Activated T-helper 1 cell treated with anti-CD3 and anti-CD28 coated beads, Interleukin-2, amount 50 U/mL, for 16 hours (primary cell): ENCODE results near the gene KCNT2.
"Not testable (repeated sequence)": the region's sequence is repeated elsewhere in the genome, so short reads cannot be mapped to it uniquely, and the experiment has no call there.

Experiments
- DNase-seq, 2 donors: peaks; one replicate each; pipeline ENCODE4 v3.0.0-alpha.2; 2020; ENCODE audit warnings: low read depth in 1 of 2, low spot score in 1 of 2

The KCNT2 gene

DNA sequence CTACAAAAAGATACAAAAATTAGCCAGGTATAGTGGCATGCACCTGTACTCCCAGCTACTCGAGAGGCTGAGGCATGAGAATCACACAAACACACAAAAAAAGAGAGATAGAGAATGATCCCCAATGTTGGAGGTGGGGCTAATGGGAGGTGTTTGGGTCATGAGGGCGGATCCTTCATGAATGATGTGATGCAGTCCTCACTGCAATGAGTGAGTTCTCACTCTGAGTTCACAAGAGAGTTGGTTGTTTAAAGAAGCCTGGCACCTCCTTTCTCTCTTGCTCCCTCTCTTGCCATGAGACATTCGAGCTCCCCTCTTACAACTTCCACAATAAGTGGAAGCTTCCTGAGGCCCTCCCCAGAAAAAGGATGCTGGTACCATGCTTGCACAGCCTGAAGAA is 17.3 kb downstream of the KCNT2 start:
- DNase-seq, result no peak

DNA sequence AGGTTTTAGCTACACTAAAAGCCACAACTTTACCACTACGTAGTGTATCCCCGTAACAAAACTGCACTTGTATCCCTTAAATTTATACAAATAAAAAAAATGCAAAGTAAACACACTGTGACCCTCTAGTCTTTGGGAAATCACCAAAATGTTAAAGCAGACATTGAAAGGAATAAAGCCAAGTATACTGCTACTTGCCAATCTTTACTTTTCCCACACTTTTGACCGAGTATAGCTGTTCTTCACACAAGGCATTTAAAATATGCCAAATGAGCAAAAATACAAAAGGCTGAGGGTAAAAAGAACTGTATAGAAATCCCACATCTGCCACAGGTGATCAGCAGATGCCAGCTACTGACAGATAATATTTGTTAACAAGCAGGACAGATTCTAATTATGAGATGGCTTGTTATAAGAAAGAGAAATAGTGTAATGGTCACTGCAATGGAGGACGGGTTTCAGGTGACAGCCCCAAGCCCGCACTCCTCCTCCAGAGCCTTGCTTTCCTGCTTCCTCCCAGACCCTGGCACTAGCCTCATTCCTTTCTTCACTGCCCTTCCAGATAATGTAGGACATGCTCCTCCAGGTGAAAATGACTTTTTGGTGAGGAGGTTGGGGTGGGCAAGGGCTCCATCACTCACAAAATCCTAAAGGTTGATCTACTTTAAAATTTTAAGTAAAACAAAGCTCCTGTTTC is 18.1 kb downstream of the KCNT2 start:
- DNase-seq, result no peak

DNA sequence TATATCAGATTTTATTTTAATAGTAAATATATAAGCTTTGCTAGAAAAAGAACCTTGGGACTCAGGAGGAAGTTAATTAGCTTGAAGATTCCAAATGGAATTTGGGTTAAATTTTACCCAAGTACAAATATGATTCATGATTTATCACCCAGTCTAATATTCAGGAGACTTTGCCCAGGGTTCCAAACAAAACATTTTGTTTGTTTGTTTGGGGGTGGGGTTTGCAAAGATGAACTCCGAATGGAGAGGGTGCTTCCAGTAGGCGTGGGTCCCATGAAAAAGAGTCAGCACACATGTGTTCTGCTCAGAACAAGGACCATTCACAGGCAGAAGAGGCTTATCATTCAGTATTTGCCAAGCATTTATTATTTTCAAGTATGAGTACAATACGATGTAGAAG is 23.5 kb downstream of the KCNT2 start:
- no peak for DNase-seq

DNA sequence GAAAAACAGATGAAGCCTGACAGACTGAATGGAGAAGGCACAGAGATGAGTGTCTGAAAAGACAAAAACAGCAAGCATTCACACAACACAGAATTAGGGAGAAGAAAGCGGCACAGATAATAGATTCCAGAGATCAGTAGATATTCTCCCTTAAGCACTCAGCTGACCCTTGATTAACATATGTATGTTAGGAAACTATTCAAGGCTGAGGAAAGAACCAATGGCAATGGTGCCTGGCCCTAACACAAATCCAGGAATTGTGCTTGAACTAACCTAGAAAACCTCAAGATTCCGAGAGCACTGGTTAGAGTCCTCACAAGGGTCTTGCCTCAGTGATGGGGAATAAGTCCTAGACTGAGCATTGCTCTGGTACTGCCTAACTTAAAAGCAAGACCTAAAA is 30.9 kb downstream of the KCNT2 start:
- no peak for DNase-seq

DNA sequence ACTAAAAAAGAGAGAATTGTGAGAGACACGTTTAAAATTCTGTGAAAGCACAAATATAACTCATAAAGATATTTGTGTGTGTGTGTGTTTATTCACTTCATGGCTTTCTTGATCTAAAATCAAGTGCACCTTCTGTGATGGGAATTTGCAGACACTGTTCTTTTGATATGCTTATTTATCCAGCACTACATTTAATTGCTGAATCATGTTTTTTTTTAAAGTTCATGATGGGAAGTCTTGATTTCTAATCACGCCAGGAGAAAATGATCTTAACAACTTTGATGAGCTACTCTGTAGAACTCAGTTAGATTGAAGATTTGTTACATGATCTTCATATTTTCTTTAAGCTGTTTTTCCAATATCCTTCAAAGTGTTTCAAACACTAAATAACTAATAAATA is 35.0 kb downstream of the KCNT2 start:
- no peak for DNase-seq

DNA sequence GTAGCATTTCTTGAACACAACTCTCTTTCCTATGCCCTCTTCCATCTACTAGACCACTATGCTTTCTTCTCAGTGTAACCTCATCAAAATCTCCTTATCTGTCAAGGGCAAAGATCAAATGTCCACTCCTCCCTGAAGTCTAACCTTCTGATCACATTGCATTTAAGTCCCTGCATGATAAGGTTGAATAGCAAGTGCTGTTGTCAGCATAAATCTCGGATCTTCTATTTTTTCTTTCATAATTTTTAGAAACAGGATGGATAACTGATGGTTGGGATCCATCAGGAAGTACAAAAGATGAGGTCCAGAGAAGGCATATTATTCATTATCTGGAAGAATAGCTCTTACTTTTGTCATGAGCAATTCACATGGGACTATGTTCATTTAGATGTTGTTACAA is 41.0 kb downstream of the KCNT2 start:
- DNase-seq, result no peak

DNA sequence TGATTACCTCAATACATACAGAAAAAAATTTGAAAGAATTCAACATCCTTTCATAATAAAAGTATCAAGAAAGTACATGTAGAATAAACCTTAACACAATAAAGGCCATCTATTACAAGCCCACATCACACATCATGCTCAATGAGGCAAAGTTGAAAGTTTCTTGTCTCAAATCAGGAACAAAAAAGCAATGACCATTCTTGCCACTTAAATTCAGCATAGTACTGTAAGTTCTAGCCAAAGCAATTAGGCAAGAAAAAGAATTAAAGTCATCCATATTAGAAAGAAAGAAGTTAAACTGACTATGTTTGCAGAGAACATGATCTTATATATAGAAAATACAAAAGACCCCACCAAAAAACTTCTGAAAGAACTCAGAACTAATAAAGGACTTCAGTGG is 44.5 kb downstream of the KCNT2 start:
- no peak for DNase-seq

DNA sequence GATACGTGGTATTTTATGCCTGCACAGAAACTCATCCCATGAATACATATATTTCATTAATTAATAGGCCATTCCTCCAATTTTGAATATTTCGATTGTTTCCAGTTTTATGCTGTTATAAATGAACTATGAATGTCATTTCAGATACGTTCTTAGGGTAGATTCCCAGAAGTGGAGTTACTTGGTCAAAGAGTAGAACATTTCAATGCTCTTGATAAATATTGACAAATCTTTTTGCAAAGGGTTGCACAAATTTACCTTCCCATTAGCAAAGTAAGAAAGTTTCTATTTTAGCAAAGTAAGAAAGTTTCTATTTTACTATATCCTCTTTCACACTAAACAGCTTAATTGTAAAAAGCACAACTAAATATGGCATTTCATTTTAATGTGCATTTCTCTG is 48.9 kb downstream of the KCNT2 start:
- DNase-seq, result no peak

DNA sequence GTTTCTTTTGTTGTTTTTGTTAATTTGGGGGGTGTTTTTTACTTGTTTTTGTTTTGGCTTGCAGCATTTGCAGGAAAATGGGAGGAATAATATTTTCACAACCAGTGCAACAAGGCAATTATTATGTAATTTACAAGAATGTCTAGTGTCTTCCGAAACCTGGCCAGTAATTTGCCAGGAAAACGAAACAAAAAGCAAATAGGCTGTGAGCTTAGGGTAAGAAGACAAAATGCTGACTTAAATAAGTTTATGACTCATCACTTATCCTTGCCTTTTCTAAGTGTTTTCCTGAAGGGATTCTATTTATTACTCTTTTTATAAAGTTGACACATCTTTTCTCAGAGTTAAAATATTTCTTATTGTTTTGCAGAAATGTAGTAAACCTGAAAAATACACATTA is 49.8 kb downstream of the KCNT2 start:
- no peak for DNase-seq

DNA sequence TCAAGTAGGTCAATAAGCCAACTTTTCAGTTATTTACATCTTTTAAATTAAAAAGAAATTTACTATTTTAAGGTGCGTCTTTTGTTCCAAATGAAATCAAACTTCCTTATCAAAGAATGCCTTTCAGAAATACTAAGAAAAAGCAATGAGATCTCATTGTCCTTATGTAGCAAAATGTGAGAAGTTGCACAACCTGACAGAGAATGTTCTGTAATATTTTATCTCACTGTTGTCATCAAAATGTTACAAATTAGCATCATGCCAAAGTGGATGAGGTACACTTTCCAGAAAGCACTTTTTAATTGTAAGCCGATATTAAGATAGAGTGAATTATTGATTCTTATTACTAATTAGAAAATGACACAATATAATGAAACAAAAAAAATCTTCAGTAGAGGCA is 50.4 kb downstream of the KCNT2 start:
- no peak for DNase-seq

DNA sequence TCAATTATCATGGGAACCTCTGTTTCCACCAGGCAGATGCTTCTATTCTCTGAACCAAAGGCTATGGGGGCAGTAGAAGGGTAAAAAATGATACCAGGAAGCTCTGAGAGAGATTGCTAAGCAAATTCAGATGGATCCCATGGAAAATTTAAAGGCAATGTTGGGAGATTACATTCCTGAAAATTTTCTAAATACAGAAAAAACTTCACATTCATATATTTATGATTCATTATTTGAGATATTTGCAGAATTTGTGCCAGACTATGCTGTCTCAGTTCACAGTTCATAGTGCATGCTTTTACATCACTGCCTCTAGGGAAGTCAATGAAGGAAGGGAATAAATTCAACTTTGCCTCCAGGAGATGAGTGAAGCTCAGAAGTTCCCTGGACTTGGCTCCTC is 57.5 kb downstream of the KCNT2 start:
- no peak for DNase-seq

DNA sequence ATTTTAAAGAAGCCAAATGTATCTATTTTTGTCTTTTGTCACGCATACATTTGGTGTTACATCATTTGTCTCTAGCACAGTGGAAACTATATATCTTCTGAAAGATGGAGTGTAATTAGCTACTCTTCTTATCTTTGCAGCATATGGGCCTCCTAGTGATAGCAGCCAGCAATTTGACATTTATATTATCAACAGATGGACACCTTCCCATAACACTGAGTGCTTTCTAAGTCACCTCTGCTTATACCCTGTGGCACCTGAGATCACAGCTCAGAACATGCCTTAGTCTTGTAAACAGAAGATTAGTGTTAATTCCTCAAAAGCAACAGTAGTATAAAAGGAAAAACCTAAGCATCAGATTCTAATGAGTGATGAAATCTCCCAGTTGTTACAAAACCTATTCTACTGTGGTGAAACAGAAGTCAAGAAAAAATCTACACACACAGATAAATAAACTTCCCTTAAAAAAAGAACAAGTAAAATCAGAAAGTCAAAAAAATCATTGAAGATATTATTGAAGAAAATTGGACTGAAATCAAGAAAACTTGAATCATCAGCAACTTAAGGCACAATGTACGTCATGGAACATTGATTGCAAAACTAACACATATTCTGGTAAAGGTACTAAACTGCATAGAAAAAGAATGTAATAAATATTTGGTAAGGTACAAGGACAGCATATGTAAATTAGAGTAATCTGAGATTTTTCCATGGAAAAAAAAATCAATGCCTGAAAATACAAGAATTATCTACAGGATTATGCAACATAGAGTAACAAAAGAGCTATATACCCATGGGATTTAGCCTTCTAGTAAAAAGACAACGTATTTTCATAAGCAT is 61.7 kb downstream of the KCNT2 start:
- DNase-seq, result no peak

DNA sequence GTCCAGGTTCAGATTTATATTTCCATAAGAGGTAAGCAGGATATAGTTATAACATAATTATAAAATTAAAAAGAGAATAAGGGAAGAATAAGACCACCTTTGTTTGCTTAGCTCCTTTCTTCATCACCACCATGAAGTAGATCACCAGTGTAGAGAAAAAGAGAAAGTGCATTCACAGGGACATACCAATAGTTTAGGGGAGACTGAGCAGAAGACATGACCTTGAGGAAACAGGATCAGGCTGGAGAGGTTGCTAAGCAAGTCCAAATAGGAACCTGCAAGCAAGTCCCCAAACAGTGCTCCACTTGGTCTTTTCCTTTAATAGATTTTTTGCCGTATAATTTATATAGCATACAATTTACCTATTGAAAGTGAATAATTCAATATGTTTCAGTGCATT is 63.0 kb downstream of the KCNT2 start:
- DNase-seq, result no peak

DNA sequence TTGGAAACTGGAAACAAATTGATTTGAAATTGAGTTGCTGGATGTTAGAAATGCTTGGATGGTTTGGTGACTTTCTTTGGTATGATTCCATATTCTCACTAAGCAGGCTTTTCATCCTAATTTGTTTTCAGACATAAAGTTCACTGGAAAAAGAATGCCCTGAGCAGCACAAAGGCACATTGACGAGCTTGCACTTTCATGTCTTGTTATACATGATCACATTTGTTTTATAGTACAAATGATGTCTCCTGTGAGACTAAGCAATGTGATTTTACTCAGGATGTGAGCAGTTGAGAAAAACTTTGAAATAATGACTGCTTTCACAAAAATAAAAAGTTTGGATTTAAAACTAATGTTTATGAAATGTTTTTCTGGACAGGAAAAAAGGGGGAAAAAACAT is 63.6 kb downstream of the KCNT2 start:
- no peak for DNase-seq

DNA sequence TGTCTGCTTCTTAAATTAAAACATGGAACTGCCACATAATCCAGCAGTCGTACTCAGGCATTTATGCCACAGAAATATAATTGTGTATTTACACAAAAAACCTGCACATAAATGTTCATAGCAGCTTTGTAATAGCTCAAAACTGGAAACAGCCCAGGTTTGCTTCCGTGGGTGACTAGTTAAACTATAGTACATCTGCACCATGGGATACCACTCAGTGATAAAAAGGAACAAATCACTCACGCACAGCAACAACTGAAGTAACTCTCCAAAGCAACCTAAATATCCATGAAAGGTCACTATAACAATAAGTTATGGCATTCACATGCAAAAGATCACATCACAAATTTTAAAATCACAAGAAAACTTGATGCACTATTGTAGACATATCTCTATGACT is 64.4 kb downstream of the KCNT2 start:
- no peak for DNase-seq

DNA sequence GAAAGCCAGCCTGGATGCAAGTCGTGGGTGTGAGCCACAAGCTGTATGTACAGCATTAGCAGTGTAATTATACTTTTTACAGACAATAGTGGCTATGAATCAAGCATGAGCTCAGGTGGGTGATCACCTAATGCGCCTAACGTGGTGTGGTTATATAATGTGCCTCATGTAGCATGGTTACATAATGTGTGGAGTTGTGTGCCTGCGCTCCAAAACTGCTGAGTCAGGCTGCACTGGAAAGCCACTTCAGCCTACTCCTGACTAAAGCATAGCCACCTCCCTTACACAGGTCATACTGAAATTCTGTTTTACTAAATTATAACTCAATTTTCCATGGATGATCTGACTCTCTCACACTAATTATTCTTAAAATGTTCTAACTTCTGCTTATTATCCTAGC is 69.8 kb downstream of the KCNT2 start:
- DNase-seq, result no peak

DNA sequence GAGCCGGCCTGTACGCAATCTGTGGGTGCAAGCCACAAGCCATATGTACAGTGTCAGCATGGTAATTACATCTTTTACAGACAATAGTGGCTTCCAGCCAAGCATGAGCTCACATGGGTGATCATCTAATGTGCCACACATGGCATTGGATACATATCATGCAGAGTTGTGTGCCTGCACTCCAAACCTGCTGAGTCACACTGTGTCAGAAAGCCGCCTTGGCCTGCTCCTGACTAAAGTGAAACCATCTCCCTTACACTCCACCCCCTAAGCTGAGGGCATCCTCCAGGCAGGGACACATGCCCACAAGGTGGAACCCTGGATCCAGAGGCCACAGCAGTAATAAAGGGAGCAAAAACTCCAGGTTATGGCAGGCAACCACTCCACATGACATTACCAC is 72.5 kb downstream of the KCNT2 start:
- no peak for DNase-seq

DNA sequence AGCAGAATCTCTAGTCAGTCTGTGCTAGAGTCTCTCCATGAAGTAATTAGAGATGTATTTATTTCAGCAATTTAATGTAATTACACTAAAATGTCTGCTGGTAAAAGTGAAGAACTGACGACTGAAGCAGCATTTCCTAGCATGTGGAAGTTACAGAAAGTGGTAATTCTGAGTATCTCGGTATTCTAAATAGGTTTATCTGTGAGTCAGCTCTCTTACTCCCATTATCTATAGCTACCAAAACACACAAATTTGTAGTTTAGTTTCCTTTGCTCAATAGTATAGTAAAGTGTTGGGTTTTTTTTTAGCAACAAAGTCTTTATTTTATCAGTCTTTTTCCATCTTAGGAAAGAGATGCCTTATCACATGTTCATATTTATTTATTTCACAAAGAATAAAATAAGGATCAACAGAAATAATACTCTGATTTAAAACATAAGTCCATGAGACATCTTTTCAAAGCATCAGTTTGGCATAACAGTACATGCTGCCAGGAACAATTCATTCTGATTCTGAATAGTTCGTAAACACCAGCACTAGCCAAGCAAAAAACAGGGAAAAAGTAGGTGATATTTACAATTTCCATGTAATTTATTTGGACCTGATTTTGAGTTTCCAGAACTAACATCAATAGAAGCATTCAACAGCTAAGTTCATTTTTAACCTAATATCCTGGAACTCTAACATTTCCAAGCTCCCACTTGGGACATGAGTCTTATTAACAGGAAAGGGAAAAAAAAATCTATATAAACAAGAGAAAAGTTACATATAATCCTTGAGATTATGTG is 76.3 kb downstream of the KCNT2 start:
- DNase-seq, result no peak

DNA sequence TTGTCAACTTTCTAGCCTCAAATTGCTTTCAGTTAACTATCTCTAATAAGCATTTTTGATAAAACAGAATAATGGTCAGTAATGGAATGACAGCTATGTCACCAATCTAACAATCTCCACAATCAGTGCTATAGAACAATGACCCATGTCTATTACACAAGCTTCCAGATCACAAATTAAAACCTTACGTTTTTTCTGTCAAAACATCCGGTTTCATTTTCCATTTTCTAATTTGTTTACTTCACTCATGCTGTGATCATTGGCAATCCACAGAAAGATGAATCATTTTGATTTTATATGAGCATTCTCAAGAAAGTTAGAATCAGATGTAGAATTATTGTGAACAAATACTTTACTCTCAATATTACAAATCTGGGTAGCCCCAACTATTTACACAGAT is 80.3 kb downstream of the KCNT2 start:
- DNase-seq, result no peak

DNA sequence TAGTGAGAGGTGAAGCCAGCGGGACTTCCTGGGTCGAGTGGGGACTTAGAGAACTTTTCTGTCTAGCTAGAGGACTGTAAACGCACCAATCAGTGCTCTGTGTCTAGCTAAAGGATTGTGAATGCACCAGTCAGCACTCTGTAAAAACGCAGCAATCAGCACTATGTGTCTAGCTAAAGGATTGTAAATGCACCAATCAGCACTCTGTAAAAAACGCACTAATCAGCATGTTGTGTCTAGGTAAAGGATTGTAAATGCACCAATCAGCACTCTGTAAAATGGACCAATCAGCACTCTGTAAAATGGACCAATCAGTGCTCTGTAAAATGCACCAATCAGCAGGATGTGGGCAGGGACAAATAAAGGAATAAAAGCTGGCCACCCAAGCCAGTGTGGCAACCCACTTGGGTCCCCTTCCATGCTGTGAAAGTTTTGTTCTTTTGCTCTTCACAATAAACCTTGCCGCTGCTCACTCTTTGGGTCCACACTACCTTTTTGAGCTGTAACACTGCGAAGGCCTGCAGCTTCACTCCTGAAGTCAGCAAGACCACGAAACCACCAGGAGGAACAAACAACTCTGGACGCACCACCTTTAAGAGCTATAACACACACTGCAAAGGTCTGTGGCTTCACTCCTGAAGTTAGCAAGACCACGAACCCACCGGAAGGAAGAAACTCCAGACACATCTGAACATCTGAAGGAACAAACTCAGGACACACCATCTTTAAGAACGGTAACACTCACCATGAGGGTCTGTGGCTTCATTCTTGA is 85.5 kb downstream of the KCNT2 start:
- DNase-seq, result not testable (repeated sequence)

DNA sequence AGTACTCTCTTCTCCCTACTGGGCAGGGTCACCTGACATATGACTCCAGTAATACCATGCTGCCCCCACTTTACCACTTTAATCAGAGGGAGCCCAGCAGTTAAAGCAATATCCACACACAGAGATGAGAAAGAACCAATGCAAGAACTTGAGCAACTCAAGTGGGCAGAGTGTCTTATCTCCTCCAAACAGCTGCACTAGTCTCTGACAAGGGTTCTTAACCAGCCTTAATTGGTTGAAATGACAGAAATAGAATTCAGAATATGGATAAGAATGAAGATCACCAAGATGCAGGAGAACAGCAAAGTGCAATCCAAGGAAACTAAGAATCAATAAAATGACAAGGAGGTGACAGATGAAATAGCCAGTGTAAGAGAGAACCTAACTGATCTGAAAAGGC is 91.0 kb downstream of the KCNT2 start:
- DNase-seq, result no peak
